SK-N-SH treated with all-trans-retinoic acid at 6 μM for 48 hours (cell line): ENCODE measurements around the gene CD244.

Experiments used
- ARNTL ChIP-seq: fragments of 450-650 bp; formaldehyde crosslinking; IDR thresholded peaks from 2 replicates; pipeline ENCODE4 v1.5.0; 2020; ENCODE audit warnings: low read depth, mild to moderate bottlenecking, moderate library complexity, borderline replicate concordance
- BACH2 ChIP-seq: fragments of 250-450 bp; sonication (Bioruptor Pico); IDR thresholded peaks from 2 replicates; pipeline ENCODE4 v1.9.0; 2021; ENCODE audit warnings: mild to moderate bottlenecking, borderline replicate concordance
- RARB ChIP-seq: fragments of 250-450 bp; sonication (Bioruptor Pico); IDR thresholded peaks from 2 replicates; pipeline ENCODE4 v1.8.0; 2021; ENCODE audit warnings: mild to moderate bottlenecking, moderate library complexity
- TF ChIP-seq, protein P1 (sequence below): fragments of 250-450 bp; sonication (Bioruptor Pico); IDR thresholded peaks from 2 replicates; pipeline ENCODE4 v1.5.1; 2021; ENCODE audit warnings: mild to moderate bottlenecking, moderate library complexity
- TF ChIP-seq, protein P2 (sequence below): fragments of 250-450 bp; sonication (Bioruptor Pico); IDR thresholded peaks from 2 replicates; pipeline ENCODE4 v1.5.0; 2020; ENCODE audit warnings: mild to moderate bottlenecking, moderate library complexity
- TF ChIP-seq, protein P3 (sequence below): fragments of 250-450 bp; sonication (Bioruptor Pico); IDR thresholded peaks from 2 replicates; pipeline ENCODE4 v1.8.0; 2020; ENCODE audit warnings: mild to moderate bottlenecking, moderate library complexity, borderline replicate concordance

DNA sequence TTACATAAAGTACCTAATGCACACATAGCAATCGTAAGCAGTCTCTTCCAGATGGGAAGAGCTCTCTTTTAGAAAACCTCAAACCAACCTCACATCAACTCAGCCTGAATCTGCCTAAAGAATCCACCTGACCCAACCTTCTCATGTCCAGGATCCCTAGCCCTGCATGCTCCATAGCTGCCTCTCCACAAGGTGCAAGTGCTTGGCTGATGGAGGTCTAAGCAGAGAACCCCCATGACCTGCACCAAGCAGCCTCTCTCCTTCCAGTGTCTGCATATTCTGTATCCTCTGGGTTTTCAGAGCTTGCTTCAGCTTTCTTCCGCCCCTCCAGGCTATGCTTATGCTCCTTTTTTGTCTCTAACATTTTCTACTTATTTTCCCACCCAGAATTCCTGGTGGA lies 64.2 kb downstream of the CD244 start:
- TF ChIP-seq, protein P1, sequence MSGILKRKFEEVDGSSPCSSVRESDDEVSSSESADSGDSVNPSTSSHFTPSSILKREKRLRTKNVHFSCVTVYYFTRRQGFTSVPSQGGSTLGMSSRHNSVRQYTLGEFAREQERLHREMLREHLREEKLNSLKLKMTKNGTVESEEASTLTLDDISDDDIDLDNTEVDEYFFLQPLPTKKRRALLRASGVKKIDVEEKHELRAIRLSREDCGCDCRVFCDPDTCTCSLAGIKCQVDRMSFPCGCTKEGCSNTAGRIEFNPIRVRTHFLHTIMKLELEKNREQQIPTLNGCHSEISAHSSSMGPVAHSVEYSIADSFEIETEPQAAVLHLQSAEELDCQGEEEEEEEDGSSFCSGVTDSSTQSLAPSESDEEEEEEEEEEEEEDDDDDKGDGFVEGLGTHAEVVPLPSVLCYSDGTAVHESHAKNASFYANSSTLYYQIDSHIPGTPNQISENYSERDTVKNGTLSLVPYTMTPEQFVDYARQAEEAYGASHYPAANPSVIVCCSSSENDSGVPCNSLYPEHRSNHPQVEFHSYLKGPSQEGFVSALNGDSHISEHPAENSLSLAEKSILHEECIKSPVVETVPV (CRISPR knock-in tag): no peak
- TF ChIP-seq, protein P2, sequence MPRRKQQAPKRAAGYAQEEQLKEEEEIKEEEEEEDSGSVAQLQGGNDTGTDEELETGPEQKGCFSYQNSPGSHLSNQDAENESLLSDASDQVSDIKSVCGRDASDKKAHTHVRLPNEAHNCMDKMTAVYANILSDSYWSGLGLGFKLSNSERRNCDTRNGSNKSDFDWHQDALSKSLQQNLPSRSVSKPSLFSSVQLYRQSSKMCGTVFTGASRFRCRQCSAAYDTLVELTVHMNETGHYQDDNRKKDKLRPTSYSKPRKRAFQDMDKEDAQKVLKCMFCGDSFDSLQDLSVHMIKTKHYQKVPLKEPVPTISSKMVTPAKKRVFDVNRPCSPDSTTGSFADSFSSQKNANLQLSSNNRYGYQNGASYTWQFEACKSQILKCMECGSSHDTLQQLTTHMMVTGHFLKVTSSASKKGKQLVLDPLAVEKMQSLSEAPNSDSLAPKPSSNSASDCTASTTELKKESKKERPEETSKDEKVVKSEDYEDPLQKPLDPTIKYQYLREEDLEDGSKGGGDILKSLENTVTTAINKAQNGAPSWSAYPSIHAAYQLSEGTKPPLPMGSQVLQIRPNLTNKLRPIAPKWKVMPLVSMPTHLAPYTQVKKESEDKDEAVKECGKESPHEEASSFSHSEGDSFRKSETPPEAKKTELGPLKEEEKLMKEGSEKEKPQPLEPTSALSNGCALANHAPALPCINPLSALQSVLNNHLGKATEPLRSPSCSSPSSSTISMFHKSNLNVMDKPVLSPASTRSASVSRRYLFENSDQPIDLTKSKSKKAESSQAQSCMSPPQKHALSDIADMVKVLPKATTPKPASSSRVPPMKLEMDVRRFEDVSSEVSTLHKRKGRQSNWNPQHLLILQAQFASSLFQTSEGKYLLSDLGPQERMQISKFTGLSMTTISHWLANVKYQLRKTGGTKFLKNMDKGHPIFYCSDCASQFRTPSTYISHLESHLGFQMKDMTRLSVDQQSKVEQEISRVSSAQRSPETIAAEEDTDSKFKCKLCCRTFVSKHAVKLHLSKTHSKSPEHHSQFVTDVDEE (CRISPR knock-in tag): no peak
- TF ChIP-seq RARB (CRISPR knock-in tag) (no peak), ARNTL (CRISPR knock-in tag) (no peak), BACH2 (CRISPR knock-in tag) (no peak)
- TF ChIP-seq, protein P3, sequence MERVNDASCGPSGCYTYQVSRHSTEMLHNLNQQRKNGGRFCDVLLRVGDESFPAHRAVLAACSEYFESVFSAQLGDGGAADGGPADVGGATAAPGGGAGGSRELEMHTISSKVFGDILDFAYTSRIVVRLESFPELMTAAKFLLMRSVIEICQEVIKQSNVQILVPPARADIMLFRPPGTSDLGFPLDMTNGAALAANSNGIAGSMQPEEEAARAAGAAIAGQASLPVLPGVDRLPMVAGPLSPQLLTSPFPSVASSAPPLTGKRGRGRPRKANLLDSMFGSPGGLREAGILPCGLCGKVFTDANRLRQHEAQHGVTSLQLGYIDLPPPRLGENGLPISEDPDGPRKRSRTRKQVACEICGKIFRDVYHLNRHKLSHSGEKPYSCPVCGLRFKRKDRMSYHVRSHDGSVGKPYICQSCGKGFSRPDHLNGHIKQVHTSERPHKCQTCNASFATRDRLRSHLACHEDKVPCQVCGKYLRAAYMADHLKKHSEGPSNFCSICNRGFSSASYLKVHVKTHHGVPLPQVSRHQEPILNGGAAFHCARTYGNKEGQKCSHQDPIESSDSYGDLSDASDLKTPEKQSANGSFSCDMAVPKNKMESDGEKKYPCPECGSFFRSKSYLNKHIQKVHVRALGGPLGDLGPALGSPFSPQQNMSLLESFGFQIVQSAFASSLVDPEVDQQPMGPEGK: no peak
